HEK293T (cell line): Measurements from ENCODE around the gene LCN12.

Source experiments
- CTCF ChIA-PET: fragments of 350-600 bp; formaldehyde crosslinking; extraction: SDS; loops from one replicate; lab custom pipeline; 2021; ENCODE audit warnings: antibody characterized with exemption, inconsistent platforms; lab: Yijun Ruan, JAX
- POLR2A ChIA-PET: fragments of 350-600 bp; formaldehyde crosslinking; extraction: SDS; loops from one replicate; lab custom pipeline; 2020; ENCODE audit warnings: antibody characterized with exemption, inconsistent platforms; lab: Yijun Ruan, JAX
- DNase-seq: peaks from one replicate; pipeline ENCODE4 v3.0.0; 2012; ENCODE audit warnings: mixed read lengths; ENCODE audit errors: extremely low spot score
- ARNT ChIP-seq: fragments of 450-650 bp; IDR thresholded peaks from 2 replicates; pipeline ENCODE4 v1.6.1; 2017; ENCODE audit warnings: mild to moderate bottlenecking
- BHLHE40 ChIP-seq: fragments of 450-650 bp; IDR thresholded peaks from 2 replicates; pipeline ENCODE4 v1.6.1; 2016; ENCODE audit warnings: mild to moderate bottlenecking, moderate library complexity, borderline replicate concordance
- CTBP1 ChIP-seq: fragments of 450-650 bp; IDR thresholded peaks from 2 replicates; pipeline ENCODE4 v1.6.1; 2016; ENCODE audit warnings: borderline replicate concordance
- ELF4 ChIP-seq: fragments of 450-650 bp; IDR thresholded peaks from 2 replicates; pipeline ENCODE4 v1.6.1; 2017; ENCODE audit warnings: antibody characterized with exemption
- FOXA1 ChIP-seq: fragments of 450-650 bp; IDR thresholded peaks from 2 replicates; pipeline ENCODE4 v1.6.1; 2016; ENCODE audit warnings: mild to moderate bottlenecking
- FOXK2 ChIP-seq: fragments of 450-650 bp; IDR thresholded peaks from 2 replicates; pipeline ENCODE4 v1.6.1; 2016; ENCODE audit warnings: mild to moderate bottlenecking
- FOXM1 ChIP-seq: fragments of 450-650 bp; IDR thresholded peaks from 2 replicates; pipeline ENCODE4 v1.6.1; 2017; ENCODE audit warnings: mild to moderate bottlenecking, borderline replicate concordance
- HDGF ChIP-seq: fragments of 450-650 bp; IDR thresholded peaks from 2 replicates; pipeline ENCODE4 v1.6.1; 2017; ENCODE audit warnings: antibody characterized with exemption, borderline replicate concordance
- L3MBTL2 ChIP-seq: fragments of 450-650 bp; conservative IDR thresholded peaks from 2 replicates; pipeline ENCODE4 v1.6.1; 2016; ENCODE audit warnings: mild to moderate bottlenecking
- LEF1 ChIP-seq: fragments of 450-650 bp; IDR thresholded peaks from 2 replicates; pipeline ENCODE4 v1.6.1; 2017; ENCODE audit warnings: mild to moderate bottlenecking, borderline replicate concordance
- NFRKB ChIP-seq: fragments of 450-650 bp; IDR thresholded peaks from 2 replicates; pipeline ENCODE4 v1.6.1; 2016; ENCODE audit warnings: mild to moderate bottlenecking, moderate library complexity
- PKNOX1 ChIP-seq: fragments of 450-650 bp; IDR thresholded peaks from 2 replicates; pipeline ENCODE4 v1.6.1; 2016
- SP1 ChIP-seq: fragments of 450-650 bp; IDR thresholded peaks from 2 replicates; pipeline ENCODE4 v1.6.1; 2017
- SUZ12 ChIP-seq: fragments of 450-650 bp; IDR thresholded peaks from 2 replicates; pipeline ENCODE4 v1.6.1; 2016; ENCODE audit warnings: mild to moderate bottlenecking
- TARDBP ChIP-seq: fragments of 450-650 bp; IDR thresholded peaks from 2 replicates; pipeline ENCODE4 v1.6.1; 2016
- ZNF384 ChIP-seq: fragments of 450-650 bp; IDR thresholded peaks from 2 replicates; pipeline ENCODE4 v1.6.1; 2016

The LCN12 gene

GRCh38 chr9:136950656-136951276 lies 1.3 kb upstream of the LCN12 start:
- DNase-seq, result no peak
- CTCF ChIA-PET, result interaction anchor here (1.3 kb wide), 1 partner anchor 79 kb away, joined by 3 read pairs; no protein-coding TSS in a partner anchor
- TF ChIP-seq SP1, result no peak
- TF ChIP-seq SUZ12, result no peak
- no peak for TF ChIP-seq HDGF
- TF ChIP-seq PKNOX1, result no peak
- POLR2A ChIA-PET, result interaction anchor here (0.6 to 3.8 kb wide), 10 partner anchors 9 to 85 kb away, joined by 3 to 14 read pairs (median 3); partner anchors contain the start of gene PAXX

- POLR2A ChIA-PET, result interaction anchor here (0.7 kb wide), 1 partner anchor 40 kb away, joined by 3 read pairs; no protein-coding TSS in a partner anchor
- TF ChIP-seq SP1 (no peak), ARNT (no peak), HDGF (no peak), PKNOX1 (no peak), CTBP1 (no peak), FOXM1 (no peak)
- no peak for DNase-seq
- CTCF ChIA-PET, result no interaction called here
Observed at GRCh38 chr9:136952321-136952850, 313 bp downstream of the LCN12 start.

GRCh38 chr9:136952876-136953770 lies 1.1 kb downstream of the LCN12 start:
- CTCF ChIA-PET, result no interaction called here

GRCh38 chr9:136953771-136954269 lies 1.7 kb downstream of the LCN12 start:
- POLR2A ChIA-PET, result no interaction called here
- CTCF ChIA-PET, result no interaction called here
- TF ChIP-seq PKNOX1, result no peak
- TF ChIP-seq L3MBTL2, result no peak
- TF ChIP-seq ZNF384, result no peak
- TF ChIP-seq FOXM1, result no peak
- no peak for TF ChIP-seq ELF4
- no peak for TF ChIP-seq NFRKB
- TF ChIP-seq TARDBP, result no peak
- TF ChIP-seq SUZ12, result no peak
- TF ChIP-seq SP1, result no peak
- TF ChIP-seq CTBP1, result no peak
- TF ChIP-seq FOXK2, result no peak
- TF ChIP-seq FOXA1, result no peak
- no peak for TF ChIP-seq ARNT
- DNase-seq, result no peak

More at GRCh38 chr9:136952876-136953770, 1.1 kb downstream of the LCN12 start:
- no peak for DNase-seq
- POLR2A ChIA-PET, result interaction anchor here (0.7 kb wide), 1 partner anchor 39 kb away, joined by 3 read pairs; no protein-coding TSS in a partner anchor
- TF ChIP-seq HDGF (no peak), BHLHE40 (no peak), FOXK2 (no peak)

GRCh38 chr9:136954270-136955083 lies 2.4 kb downstream of the LCN12 start:
- CTCF ChIA-PET, result no interaction called here
- no peak for DNase-seq
- POLR2A ChIA-PET, result interaction anchor here (0.9 kb wide), 1 partner anchor 38 kb away, joined by 3 read pairs; the partner anchor contains the start of gene PAXX
- no peak for TF ChIP-seq TARDBP
- TF ChIP-seq ARNT, result no peak
- TF ChIP-seq FOXM1, result no peak
- TF ChIP-seq CTBP1, result no peak
- no peak for TF ChIP-seq PKNOX1
- TF ChIP-seq HDGF, result no peak
- TF ChIP-seq SP1, result no peak
- TF ChIP-seq FOXK2, result no peak
- TF ChIP-seq LEF1, result no peak
- no peak for TF ChIP-seq ELF4
- no peak for TF ChIP-seq BHLHE40
- no peak for TF ChIP-seq L3MBTL2
- TF ChIP-seq ZNF384, result no peak
- no peak for TF ChIP-seq FOXA1
- no peak for TF ChIP-seq SUZ12
- no peak for TF ChIP-seq NFRKB
